GM21825 (cell line): Measurements from ENCODE around the gene GABPB2.
A peak's percentile ranks its signal among the peaks of the same experiment; 100 is the strongest.
"Not testable (repeated sequence)": the region's sequence is repeated elsewhere in the genome, so short reads cannot be mapped to it uniquely, and the experiment has no call there.

Experiments
- ATAC-seq: cut with Tn5 transposase; IDR thresholded peaks from one replicate; pipeline ENCODE4 v1.9.1; 2021; ENCODE audit warnings: mild to moderate bottlenecking, moderate library complexity; ENCODE audit not compliant: unreplicated experiment

The GABPB2 gene

DNA sequence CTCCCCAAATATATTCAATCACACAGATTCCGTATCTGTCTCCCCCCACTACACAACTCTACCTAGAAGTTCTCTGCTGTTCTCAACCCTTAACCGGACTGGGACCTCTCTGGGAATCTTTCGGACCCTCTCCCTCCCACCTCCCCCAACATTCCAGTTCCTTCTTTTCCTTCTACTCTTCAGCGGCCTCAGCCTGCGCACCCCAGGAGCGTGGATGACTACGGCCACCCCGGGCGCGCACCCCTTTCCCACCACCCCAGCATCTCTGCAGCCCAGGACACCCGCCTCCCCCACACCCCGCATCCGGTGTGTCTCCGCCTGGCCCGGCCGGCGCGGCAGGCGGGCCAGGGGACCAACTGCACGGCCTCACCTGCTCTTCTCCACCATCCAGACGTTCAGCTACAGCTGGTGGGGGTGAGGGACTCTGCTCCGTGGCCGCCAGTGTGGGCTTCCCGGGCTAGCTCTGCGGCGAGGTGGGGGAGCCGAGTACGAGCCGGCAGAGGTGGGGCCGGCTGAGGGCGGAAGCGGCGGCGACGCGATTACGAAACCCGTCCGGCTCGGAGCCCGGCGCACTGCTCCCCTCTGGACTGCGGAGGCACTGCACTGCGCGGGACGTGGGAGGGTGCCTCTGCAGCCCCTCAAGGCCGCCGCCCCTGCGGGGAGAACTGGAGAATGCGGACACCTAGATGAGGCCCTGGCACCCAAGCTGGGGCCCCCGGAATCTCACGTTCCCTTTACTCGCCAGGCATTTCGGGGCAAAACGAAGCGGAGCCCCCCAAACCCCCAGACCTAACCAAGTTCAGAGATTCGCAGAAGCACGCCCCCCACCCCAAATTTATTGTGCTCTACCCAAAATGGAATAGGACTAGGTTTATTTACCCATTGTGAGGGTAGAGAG is 11.2 kb upstream of the GABPB2 start, which contains the start of gene CDC42SE1:
Gene CDC42SE1 (minus strand): TSS at position 514 of the 898 bp plus-strand sequence. CDS start 3,892 bp downstream, outside the sequence.
- peak; percentile 70 for ATAC-seq

DNA sequence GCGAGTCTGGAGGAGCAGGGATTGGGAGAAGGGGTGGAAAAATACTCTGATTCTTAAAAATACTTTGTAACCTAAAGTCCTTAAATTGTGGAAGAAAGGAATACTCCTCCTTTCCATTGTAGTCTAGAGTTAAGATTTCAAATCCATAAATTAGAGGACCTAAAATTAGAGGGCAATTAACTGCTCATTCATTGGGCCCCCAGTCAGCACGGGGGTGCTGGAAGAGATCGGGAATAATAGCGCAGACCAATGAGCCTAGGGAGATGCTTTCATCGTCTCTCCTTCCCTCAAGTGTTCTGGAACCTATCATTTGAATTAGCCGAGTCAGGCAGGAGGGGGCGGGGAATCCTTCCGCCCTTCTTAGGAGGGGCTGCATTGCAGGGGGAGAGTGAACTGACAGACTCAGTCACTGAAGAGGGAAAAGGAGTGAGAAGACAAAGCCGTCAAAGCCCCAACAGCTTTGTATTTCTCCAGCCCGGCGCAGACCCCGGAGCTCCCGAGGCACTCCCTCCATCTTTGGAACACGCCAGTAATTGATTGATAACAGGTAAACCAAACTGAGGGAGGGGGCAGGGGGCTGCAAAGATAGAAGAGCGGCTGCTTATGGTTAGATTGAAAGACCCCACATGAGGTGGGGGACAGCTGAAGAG is 10.4 kb upstream of the GABPB2 start, which contains the start of gene MLLT11:
Gene MLLT11 (plus strand): TSS at position 391 of the 650 bp plus-strand sequence. CDS start 6,828 bp downstream, outside the sequence.
- no peak for ATAC-seq

DNA sequence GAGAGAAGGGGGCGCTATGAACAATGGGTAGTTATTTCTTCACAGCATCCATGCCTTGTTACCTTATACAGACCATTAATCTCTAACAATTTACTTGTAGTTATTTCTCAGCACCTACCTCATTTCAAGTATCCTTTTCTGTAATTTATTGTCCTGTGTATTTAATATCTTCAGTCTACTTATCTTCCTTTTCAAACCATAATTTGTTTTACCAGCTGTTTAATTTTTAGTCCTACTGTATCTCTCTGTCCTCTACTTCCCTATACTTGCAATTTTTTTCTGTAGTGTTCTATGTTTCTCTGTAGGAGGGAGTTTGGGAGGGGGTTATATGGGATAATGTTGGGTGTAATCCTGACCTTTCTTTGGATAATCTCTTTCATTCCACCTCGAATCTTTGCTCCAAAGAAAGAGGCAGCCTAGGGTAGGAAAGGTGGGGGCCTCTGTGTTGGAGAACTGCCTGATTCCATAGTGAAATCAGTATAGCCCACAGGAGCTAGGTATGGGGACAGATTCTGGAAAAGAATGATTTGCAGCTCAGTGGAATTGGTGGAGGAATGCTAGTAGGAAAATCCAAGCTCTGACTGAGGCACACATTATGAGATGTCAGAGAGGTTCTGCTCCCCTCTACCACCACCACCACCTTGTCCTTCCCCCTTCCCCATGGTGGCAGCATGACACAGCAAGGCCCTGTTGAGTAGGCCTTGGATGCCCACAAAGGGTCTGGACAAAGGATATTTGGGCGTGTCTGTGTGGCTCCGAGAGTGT is 9.7 kb upstream of the GABPB2 start:
- no peak for ATAC-seq

DNA sequence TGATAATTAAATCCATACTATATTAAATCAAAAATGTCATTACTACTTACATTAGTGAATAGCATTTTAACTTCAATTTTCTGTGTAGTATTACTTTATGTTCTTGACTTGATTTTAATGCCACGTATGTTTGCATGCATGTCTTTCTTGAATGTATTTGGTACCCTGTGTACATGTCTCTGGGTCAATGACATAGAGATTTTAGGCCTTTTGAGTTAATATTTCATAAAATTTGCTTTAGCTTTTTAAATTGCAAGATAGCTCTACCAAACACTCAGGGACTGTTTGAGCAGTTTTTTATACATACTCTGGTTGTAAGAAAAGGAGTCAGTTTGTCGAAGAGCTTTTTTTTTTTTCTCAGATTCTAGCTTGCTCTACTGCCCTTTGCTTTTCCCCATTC is 8.9 kb upstream of the GABPB2 start:
- no peak for ATAC-seq

DNA sequence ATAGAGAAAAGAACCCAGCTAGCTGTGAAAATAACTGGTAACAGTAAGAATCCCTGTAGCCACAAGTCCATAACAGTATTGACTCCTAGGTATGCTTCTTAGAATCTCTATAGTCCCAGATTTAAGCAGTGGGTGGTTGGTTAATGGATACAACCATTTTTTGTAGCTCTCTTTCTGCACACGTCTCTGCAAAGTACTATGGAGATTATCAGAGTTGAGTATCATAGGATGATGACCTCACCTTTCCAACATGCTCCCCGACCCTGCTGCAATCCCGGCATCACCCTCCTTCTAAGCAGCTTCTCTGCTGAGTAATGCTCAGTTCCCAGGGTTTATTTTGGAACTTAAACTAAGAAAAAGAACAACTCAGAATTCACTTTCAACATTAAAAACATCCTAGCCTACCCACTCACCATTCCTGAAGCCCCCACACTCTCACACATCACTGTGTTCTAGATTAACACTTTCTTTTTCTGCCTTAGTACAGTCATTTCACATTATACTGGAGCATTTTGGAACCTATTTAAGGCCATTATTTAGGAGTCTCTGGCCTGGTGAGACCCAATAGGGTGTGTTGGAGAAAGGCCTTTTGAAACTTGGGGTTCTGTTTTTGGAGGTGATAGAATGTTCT is 7.7 kb upstream of the GABPB2 start:
- no peak for ATAC-seq

DNA sequence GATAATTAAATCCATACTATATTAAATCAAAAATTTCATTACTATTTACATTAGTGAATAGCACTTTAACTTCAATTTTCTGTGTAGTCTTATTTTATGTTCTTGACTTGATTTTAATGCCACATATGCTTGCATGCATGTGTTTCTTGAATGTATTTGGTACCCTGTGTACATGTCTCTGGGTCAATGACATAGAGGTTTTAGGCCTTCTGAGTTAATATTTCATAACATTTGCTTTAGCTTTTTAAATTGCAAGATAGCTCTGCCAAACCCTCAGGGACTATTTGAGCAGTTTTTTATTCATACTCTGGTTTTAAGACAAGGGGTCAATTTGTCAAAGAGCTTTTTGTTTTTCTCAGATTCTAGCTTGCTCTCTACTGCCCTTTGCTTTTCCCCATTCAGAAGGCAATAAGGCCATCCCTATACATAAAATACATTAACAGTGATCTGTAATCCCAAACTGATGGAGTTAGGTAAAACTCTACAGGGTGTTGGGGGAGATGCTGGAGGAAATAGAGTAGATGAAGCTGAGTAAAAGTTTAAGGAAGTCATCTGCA is 5.4 kb upstream of the GABPB2 start:
- no peak for ATAC-seq

DNA sequence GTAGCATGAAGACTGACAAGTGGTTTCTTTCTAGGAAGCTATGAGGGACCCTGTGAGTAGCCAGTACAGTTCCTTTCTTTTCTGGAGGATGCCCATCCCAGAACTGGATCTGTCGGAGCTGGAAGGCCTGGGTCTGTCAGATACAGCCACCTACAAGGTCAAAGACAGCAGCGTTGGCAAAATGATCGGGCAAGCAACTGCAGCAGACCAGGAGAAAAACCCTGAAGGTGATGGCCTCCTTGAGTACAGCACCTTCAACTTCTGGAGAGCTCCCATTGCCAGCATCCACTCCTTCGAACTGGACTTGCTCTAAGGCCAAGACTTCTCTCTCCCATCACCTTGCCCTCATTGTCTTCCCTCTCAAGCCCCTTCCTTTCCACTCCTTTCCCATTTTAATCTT is 3.4 kb upstream of the GABPB2 start:
- ATAC-seq = no peak

DNA sequence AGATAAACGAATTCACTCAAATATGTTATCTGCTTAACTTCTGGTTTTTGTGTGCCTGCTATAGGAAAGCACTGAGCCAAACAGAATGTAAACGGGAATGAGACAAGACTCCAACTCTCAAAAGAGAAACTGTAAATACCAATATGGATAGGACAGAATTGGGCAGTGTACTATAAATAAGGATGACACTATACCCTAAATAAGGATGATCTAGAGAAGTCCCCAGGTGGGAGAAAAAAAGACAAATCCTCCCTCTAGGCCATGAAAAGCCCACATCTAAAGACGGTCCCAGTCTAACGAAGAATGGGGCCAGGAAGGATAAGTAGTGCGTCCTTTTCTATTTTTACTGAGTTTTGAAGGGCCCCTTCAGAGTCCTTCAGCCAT is 1.5 kb upstream of the GABPB2 start:
- no peak for ATAC-seq

GRCh38 chr1:151072224-151072623 is 1.7 kb downstream of the GABPB2 start:
- ATAC-seq = no peak

GRCh38 chr1:151085953-151086559 is 15.5 kb downstream of the GABPB2 start:
- no peak for ATAC-seq

DNA sequence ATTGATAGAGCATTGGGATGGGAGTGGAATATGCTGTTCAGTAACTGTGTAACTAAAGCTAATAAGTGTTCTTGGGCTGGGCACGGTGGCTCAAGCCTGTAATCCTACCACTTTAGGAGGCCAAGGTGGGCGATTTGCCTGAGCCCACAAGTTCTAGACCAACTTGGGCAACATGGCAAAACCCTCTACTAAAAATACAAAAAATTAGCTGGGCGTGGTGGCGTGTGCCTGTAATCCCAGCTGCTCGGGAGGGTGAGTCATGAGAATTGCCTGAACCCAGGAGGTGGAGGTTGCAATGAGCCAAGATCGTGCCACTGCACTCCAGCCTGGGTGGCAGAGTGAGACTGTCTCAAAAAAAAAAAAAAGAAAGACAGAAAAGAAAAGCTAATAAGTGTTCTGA is 26.9 kb downstream of the GABPB2 start:
- not testable (repeated sequence) for ATAC-seq

GRCh38 chr1:151098126-151098525 is 27.6 kb downstream of the GABPB2 start:
- no peak for ATAC-seq

GRCh38 chr1:151104630-151105029 is 34.1 kb downstream of the GABPB2 start:
- no peak for ATAC-seq

DNA sequence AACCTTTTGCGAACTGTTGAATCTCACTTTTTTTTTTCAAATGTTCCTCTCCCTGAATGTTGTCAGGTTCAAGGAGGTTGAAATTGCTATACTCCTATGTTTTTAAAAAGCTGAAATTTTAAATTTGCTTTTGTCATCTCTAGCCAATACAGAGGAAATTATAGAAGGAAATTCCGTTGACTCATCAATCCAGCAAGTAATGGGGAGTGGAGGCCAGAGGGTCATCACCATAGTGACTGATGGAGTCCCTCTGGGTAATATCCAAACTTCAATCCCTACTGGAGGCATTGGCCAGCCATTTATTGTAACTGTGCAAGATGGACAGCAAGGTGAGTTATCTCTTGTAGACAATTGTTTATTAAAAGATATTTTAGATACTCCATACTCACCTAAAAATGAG is 36.3 kb downstream of the GABPB2 start:
- no peak for ATAC-seq

DNA sequence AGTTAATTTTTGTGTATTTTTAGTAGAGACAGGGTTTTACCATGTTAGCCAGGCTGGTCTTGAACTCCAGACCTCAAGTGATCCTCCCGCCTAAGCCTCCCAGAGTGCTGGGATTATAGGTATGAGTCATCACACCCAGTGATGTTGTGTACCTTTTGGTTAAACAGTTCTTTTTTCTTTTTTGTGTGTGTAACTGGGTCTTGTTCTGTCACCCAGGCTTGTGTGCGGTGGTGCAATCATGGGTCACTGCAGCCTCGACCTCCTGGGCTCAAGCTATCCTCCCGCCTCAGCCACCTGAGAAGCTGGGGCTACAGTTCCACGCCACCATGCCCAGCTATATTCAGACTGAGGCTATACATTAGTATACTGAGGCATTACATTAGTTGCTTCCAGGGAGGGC is 37.8 kb downstream of the GABPB2 start:
- ATAC-seq = no peak

DNA sequence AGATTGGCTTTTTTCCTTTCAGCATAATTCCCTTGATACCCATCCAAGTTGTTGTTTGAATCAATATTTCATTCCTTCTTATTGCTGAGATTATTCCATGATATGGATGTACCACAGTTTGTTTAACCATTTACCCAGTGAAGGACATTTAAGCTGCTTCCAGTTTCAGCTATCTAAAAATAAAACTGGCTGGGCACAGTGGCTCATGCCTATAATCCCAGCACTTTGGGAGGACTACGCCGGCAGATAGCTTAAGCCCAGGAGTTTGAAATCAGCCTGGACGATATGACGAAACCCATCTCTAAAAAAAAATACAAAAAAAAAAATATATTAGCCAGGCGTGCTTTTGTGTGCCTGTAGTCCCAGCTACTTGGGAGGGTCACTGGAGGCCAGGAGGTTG is 43.3 kb downstream of the GABPB2 start:
- no peak for ATAC-seq

- ATAC-seq = no peak
Measured at GRCh38 chr1:151124763-151125403, 54.3 kb downstream of the GABPB2 start.

DNA sequence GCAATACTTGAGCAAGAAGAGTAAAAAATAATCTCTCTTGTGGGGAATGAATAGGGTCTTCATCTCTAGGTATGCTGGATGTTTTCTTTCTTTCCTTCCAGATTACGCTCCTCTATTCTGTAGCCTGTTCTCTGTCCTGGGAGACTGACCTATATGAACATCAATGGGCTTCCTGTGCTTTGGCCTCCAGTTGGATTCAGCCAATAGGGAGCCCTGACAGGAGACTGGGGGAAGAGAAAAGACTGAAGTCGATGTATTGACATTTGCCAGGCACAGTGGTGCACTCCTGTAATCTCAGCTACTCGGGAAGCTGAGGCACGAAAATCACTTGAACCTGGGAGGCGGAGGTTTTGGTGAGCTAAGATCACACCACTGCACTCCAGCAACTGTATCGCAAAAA is 58.2 kb downstream of the GABPB2 start:
- ATAC-seq = no peak

DNA sequence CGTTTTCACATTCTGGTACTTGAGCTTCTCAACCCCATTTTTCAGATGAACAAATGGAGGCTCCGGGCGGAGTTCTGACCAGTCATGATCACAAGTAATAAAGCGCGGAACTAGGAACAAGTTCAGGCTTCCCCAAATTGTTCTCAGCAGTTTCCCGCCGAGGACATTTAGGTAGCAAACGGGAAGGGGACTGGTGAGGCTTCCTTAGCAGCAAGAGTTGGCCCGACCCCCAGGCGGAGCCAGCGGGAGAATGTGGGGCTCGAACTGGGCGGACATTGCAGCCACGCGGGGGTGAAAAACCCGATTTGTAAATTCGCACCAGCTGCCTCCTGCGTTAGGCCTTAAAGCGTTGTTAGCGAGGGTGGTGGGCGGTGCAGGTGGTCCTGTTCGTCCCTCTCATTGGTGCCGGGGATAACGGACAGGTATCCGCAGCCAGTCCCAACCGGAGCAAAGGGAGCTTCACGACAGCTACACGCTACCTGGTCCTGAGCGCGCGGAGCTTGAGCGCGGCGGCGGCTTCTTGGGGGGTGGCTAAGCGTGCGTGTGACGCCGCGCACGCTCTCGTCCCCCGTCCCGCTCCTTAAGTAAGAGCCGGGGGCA is 60.5 kb downstream of the GABPB2 start:
- peak; percentile 81 for ATAC-seq
